GM12872 (cell line): Measurements from ENCODE around the gene IFT27.

Source experiments
- TF ChIP-seq, protein P1 (sequence below): IDR thresholded peaks from 3 replicates; pipeline ENCODE4 v1.5.1; 2011; ENCODE audit warnings: low read depth, mild to moderate bottlenecking, low read length, moderate library complexity; ENCODE audit not compliant: insufficient read depth

IFT27 gene

DNA sequence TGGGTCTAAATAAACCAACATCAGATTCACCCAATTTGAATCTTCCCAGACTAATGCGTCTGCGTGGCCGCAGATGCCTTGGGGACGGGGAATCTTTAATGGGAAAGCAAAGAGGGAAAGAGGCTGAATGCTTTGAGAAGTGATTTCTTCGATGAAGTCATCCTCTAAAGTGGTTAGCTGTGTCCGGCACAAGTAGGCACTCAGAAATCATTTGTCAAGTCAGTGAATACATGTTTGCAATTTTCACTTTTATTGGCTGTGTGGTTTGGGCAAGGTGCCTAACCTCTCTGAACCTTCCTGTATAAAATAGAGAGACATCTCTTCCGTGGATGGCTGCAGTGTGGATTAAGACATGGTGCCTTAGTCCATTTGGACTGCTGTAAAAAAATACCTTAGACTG is 19.7 kb upstream of the IFT27 start:
- TF ChIP-seq, protein P1, sequence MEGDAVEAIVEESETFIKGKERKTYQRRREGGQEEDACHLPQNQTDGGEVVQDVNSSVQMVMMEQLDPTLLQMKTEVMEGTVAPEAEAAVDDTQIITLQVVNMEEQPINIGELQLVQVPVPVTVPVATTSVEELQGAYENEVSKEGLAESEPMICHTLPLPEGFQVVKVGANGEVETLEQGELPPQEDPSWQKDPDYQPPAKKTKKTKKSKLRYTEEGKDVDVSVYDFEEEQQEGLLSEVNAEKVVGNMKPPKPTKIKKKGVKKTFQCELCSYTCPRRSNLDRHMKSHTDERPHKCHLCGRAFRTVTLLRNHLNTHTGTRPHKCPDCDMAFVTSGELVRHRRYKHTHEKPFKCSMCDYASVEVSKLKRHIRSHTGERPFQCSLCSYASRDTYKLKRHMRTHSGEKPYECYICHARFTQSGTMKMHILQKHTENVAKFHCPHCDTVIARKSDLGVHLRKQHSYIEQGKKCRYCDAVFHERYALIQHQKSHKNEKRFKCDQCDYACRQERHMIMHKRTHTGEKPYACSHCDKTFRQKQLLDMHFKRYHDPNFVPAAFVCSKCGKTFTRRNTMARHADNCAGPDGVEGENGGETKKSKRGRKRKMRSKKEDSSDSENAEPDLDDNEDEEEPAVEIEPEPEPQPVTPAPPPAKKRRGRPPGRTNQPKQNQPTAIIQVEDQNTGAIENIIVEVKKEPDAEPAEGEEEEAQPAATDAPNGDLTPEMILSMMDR: no peak

DNA sequence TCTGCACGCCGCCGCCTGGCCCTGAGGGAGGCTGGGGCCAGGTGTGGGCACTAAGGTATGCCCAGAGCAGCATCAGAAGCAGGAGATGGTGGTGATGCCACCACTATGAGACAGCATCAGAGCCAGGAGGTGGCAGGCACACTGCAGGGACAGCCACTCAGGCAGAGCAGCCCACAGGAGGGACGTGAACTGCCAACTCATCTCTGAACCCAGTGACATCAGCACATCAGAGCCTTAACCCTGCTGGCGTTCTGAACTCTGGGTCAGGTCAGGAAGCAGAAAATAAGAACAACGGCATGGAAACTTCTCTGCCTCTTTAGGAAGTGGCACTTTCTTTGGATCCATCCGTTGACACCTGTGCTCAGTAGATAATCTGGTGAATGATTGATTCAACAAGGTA is 14.7 kb upstream of the IFT27 start:
- TF ChIP-seq, protein P1: peak; percentile 38; the same call in 2 of the 3 replicates

DNA sequence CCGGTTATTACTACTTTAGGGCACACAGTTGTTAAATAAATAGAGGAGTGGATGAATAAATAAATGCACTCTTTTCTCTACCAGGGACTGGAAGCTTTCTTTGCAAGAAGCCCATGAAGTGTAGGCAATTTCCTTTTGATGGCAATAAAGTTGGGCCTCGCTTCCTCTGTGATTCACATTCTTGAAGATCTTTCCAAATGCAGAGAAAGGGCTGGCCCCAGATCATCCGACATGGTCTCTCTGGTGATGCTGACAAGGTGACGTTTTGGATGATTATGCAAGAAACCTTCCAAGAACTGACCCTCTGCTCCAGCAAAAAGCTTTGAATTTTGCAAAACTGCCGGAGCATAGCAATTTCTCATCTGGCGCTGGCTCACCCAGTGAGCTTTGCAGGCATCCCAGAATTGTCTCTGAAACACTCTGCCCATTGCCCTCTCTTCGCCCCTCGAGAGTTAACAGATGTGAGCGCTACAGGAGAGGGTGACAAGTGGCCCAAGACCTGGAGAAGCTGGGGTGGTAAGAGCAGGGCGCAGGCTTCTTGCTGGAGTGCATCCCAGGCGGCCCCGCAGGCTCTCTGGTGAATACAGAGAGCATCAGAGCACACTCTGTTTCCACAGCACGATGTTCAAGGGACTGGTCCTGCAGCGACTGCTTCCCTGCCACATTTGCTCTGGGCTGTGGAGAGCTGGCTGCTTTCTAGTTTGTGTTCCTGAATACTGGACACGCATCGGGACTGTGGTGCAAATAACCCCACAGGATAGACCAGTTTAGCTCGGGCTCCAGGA is 11.5 kb upstream of the IFT27 start:
- TF ChIP-seq, protein P1: no peak

DNA sequence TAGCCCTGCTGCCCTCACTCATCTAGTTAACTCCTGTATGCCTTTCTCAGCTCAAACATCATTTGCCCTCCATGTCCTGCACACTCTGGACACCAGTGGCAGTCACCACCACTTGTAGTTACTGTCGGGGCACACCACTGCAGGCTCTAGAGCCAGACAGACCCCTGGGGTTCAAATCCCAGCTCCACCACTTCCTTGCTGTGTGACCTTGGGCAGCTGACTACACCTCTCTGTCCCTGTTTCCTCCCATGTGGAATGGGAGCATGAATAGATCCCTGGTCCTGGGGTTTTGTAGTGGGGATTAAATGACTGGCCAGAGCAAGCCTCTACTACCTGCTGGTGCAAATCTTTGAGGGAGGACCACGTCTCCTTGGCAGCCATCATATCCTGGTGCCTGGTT is 7.8 kb upstream of the IFT27 start:
- TF ChIP-seq, protein P1: no peak

DNA sequence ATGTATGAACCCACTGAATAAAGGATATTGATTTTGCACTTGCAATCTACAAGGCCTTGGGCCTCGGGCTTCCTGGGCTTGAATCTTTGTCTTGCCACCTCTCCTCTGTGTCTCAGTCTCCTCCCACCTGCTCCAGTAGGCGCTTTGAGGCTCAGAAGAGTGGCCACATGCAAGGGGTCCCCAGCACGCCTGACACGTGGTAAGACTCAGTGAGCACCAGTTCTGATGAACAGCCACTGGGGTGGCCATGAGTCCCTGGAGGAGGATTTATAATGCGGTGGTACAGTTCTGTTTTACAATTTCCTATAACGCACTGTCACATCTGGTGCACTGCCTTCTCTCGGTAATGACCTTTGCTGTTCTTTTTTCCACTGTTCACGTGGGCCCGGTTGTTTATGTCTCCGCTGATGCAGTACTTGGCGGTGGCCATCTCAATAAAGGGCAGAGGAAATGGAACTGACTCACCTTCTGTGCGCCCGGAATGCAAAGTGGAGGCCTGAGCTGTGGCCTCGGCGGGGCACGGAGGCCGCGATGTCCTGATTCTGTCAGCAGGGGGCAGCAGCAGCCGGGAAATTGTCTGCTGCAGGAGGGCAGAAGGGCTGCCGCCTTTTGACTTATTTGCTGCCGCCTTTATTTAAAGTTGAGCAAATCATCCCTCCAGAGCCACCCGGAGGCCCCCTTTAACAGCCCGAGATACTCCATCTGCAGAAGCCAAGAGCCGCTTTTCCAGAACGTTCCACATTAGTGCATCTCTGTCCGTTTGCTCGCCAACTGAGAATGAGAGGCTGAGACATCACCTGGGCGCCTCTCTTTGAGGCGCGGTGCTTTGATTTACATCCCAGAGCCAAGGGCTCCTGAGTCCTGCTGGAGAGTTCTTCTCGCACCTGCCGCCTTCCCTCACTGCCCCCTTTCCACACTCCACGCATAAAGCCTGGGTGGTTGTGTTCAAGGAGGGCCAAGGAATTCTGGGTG is 6.0 kb upstream of the IFT27 start:
- TF ChIP-seq, protein P1: peak; percentile 88

DNA sequence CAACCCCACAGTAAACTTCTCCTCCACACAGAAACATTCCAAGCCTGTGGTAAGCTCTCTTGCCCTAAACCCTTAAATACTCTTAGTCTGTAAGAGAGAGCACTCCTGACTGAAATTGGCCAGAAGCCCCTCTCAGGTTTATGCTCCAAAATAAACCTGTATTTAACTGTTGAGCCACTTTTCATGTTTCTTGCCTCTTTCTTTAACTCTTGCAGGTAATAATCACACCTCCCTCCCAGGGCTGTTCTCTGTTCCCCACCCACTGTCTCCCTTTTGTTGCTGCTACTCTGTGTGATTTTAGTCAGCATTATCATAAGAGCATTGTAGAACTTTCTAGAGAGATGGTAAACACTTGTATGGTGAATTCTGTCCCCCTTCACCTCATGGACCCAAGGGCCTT is 2.1 kb upstream of the IFT27 start:
- TF ChIP-seq, protein P1: no peak

DNA sequence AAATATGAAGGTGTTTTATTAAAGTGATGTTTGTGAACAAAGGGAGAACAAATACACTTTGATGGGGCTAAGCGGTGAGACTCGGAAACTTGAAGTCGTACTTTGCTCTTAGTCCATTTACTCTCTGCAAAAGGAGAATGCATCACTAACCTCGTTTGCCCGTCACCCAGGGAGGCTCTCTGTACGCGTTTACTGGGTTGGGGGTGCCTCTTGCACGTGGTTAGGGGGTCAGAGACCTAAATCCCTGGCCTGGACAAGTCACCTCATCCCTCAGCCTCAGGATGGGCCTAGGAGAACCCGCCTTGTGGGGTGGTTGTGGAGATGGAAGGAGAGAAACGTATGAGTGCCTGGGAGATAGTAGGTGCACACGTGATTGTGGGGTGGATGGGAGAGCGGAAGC is 803 bp upstream of the IFT27 start:
- TF ChIP-seq, protein P1: no peak
